Prostate gland (tissue), 2 donors: ENCODE data around the gene APBA3.

ENCODE experiments used
- POLR2A ChIP-seq: fragments of 450-650 bp; IDR thresholded peaks from one replicate; pipeline ENCODE4 v1.6.1; 2016; ENCODE audit warnings: antibody characterized with exemption, mild to moderate bottlenecking
- TF ChIP-seq, protein P1 (sequence below), 4 experiments: fragments of 200-600 bp in 2 of 4; fragments of 450-650 bp in 2 of 4; sonication (generic) in 2 of 4; IDR thresholded peaks; 1 replicate in 3 of 4; 2 replicates in 1 of 4; pipeline ENCODE4 v1.5.1; 2016 to 2019; ENCODE audit warnings: antibody characterized with exemption in 4 of 4, mild to moderate bottlenecking in 2 of 4, moderate library complexity in 2 of 4

DNA sequence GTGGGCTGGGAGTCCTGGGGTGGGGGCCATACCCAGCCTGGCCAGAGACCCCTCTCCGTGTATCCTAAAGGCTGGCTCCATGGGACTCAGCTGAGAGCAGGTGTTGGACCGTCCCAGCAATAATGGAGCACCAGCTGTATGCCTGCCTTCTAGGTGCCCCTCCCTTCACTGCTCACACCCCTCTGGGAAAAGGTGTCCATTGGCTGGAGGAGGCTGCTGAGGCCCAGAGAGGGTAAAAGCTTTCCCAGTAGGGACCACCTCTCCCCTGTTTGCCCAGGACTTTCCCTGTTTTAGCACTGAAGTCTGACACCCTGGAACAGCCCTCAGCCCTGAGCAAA, 13.9 kb upstream of the APBA3 start:
- TF ChIP-seq POLR2A: no peak
- TF ChIP-seq, protein P1, sequence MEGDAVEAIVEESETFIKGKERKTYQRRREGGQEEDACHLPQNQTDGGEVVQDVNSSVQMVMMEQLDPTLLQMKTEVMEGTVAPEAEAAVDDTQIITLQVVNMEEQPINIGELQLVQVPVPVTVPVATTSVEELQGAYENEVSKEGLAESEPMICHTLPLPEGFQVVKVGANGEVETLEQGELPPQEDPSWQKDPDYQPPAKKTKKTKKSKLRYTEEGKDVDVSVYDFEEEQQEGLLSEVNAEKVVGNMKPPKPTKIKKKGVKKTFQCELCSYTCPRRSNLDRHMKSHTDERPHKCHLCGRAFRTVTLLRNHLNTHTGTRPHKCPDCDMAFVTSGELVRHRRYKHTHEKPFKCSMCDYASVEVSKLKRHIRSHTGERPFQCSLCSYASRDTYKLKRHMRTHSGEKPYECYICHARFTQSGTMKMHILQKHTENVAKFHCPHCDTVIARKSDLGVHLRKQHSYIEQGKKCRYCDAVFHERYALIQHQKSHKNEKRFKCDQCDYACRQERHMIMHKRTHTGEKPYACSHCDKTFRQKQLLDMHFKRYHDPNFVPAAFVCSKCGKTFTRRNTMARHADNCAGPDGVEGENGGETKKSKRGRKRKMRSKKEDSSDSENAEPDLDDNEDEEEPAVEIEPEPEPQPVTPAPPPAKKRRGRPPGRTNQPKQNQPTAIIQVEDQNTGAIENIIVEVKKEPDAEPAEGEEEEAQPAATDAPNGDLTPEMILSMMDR (IDR thresholded peaks at IDR 0.05): no peak
